ENCODE data around the gene SLFN13. TPM values are rescaled to one million over a fixed set of nuclear protein-coding genes. Genes with fewer than 3 reads are reported as not detected.

The SLFN13 gene
- total RNA-seq (25.5 TPM), polyA plus RNA-seq (1 to 10 TPM; 4.9 to 6.2 (median 5.1) TPM)

DNA sequence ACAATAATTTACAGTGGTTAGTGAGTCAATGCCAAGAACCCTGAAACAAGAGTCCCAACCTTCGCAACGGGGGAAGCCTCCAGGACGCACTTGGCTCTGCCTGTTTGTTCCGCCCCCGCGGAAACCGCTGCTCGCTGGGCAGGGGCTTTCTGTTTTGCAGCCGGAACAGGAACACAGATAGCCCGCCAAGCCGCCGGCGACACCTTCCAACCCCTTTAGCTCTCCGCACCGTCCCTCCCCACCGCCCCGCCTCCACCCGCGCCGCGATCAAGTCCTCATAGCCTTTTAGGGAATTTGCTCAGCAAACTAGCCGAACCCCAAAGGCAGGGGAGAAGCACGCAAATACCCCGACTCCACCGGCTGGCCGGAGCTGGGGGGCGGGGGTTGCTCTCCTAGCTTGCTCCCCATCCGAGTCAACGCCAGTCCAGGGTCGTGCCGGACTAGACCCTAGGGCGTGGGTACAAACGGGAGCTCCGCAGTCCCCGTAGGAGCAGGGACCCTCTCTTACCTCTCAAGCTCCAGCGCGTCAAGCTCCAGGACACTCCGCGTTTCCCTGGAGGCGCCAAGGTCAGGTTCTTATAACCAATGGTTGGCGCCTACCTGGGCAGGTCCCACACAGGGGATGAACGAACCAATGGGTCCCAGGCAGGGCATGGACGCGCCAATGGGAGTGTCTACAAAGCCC, at the start of gene SLFN13:
TSS of gene SLFN13 (minus strand) at position 553 of the 685 bp plus-strand sequence. CDS start 3,086 bp downstream, outside the sequence.
- Mint-ChIP-seq H3K4me3 (peak within 1 kb of the TSS; percentile 90 to 97 (median 92)), H3K36me3 (peaks cover 17% of the 10 kb centered on the region)
- H3K4me3 ChIP-seq (ENCODE audit: low read depth, low read length), result peak within 1 kb of the TSS; percentile 82

GRCh38 chr17:35496451-35497290, 48.1 kb upstream of the SLFN13 start:
- H3K9me3 Mint-ChIP-seq, result peaks cover 0 to 4% (median 0%) of the 10 kb centered on the region in 7 donors
- H3K4me1 ChIP-seq (ENCODE audit: control insufficient read depth, insufficient read depth, low read length, poor library complexity, severe bottlenecking), result peaks cover 3% of the 10 kb centered on the region
- peak overlapping the region in 2 of 3 donors; percentile 73 to 80 for H3K27ac Mint-ChIP-seq
- peaks cover 37% of the 10 kb centered on the region for H3K36me3 Mint-ChIP-seq
- no peaks in the 10 kb centered on the region for H3K9me3 ChIP-seq (ENCODE audit: control insufficient read depth in 2 of 2, low read length in 2 of 2)
- ATAC-seq (ENCODE audit: low read depth in 2 of 2), result no peak
- peaks cover 28 to 75% (median 43%) of the 10 kb centered on the region in 4 donors for H3K4me1 Mint-ChIP-seq
- no peak overlapping the region for H3K27ac ChIP-seq (ENCODE audit: insufficient read depth, low read length, poor library complexity, severe bottlenecking)
- no peak for DNase-seq
- peaks cover 47% of the 10 kb centered on the region for H3K36me3 ChIP-seq (ENCODE audit: control insufficient read depth, insufficient read depth, low read length)
- H3K27me3 Mint-ChIP-seq, result no peaks in the 10 kb centered on the region
- no peaks in the 10 kb centered on the region for H3K27me3 ChIP-seq (ENCODE audit: control insufficient read depth, insufficient read depth, low read length)
- H3K4me3 Mint-ChIP-seq, result peak overlapping the region in 2 of 4 donors; percentile 22 to 44
- H3K4me3 ChIP-seq (ENCODE audit: low read depth, low read length), result no peak overlapping the region

More for the DNA sequence above, at the start of gene SLFN13:
- no peaks in the 10 kb centered on the region for H3K9me3 ChIP-seq (ENCODE audit: control insufficient read depth in 2 of 2, low read length in 2 of 2)
- Mint-ChIP-seq H3K27ac (peak within 1 kb of the TSS; percentile 89 to 94 (median 91)), H3K27me3 (no peaks in the 10 kb centered on the region), H3K9me3 (peaks cover 0 to 1% (median 0%) of the 10 kb centered on the region in 7 donors), H3K4me1 (peaks cover 5 to 19% (median 16%) of the 10 kb centered on the region in 4 donors)
- H3K4me1 ChIP-seq (ENCODE audit: control insufficient read depth, insufficient read depth, low read length, poor library complexity, severe bottlenecking), result peaks cover 17% of the 10 kb centered on the region
- H3K36me3 ChIP-seq (ENCODE audit: control insufficient read depth, insufficient read depth, low read length), result no peaks in the 10 kb centered on the region
- ATAC-seq (ENCODE audit: low read depth in 2 of 2) (peak; percentile 86 to 88), DNase-seq (peak; percentile 67 to 88 (median 73))
- no peaks in the 10 kb centered on the region for H3K27me3 ChIP-seq (ENCODE audit: control insufficient read depth, insufficient read depth, low read length)
- H3K27ac ChIP-seq (ENCODE audit: insufficient read depth, low read length, poor library complexity, severe bottlenecking), result peak within 1 kb of the TSS; percentile 71

GRCh38 chr17:35493040-35493439, 44.5 kb upstream of the SLFN13 start:
- Mint-ChIP-seq H3K4me1 (peaks cover 23 to 68% (median 41%) of the 10 kb centered on the region in 4 donors), H3K9me3 (peaks cover 0 to 7% (median 2%) of the 10 kb centered on the region in 7 donors), H3K36me3 (peaks cover 29% of the 10 kb centered on the region), H3K4me3 (no peak overlapping the region), H3K27ac (peak overlapping the region; percentile 71 to 73 (median 73)), H3K27me3 (no peaks in the 10 kb centered on the region)
- no peak overlapping the region for H3K4me3 ChIP-seq (ENCODE audit: low read depth, low read length)
- peak overlapping the region; percentile 14 for H3K27ac ChIP-seq (ENCODE audit: insufficient read depth, low read length, poor library complexity, severe bottlenecking)
- no peak for DNase-seq
- peaks cover 40% of the 10 kb centered on the region for H3K36me3 ChIP-seq (ENCODE audit: control insufficient read depth, insufficient read depth, low read length)
- peaks cover 9% of the 10 kb centered on the region for H3K4me1 ChIP-seq (ENCODE audit: control insufficient read depth, insufficient read depth, low read length, poor library complexity, severe bottlenecking)
- peaks cover 0 to 6% of the 10 kb centered on the region in 2 experiments for H3K9me3 ChIP-seq (ENCODE audit: control insufficient read depth in 2 of 2, low read length in 2 of 2)
- no peaks in the 10 kb centered on the region for H3K27me3 ChIP-seq (ENCODE audit: control insufficient read depth, insufficient read depth, low read length)
- ATAC-seq (ENCODE audit: low read depth in 2 of 2), result no peak

GRCh38 chr17:35491417-35491816, 42.9 kb upstream of the SLFN13 start:
- ATAC-seq (ENCODE audit: low read depth in 2 of 2), result no peak
- Mint-ChIP-seq H3K36me3 (peaks cover 25% of the 10 kb centered on the region), H3K4me3 (peak overlapping the region in 1 of 4 donors; percentile 98), H3K9me3 (peaks cover 0 to 11% (median 2%) of the 10 kb centered on the region in 7 donors), H3K4me1 (peaks cover 25 to 69% (median 49%) of the 10 kb centered on the region in 4 donors), H3K27me3 (no peaks in the 10 kb centered on the region), H3K27ac (peak overlapping the region; percentile 73 to 76 (median 74))
- no peak overlapping the region for H3K27ac ChIP-seq (ENCODE audit: insufficient read depth, low read length, poor library complexity, severe bottlenecking)
- peaks cover 0 to 6% of the 10 kb centered on the region in 2 experiments for H3K9me3 ChIP-seq (ENCODE audit: control insufficient read depth in 2 of 2, low read length in 2 of 2)
- H3K4me1 ChIP-seq (ENCODE audit: control insufficient read depth, insufficient read depth, low read length, poor library complexity, severe bottlenecking), result peaks cover 21% of the 10 kb centered on the region
- no peaks in the 10 kb centered on the region for H3K27me3 ChIP-seq (ENCODE audit: control insufficient read depth, insufficient read depth, low read length)
- H3K4me3 ChIP-seq (ENCODE audit: low read depth, low read length), result no peak overlapping the region
- DNase-seq, result no peak
- peaks cover 28% of the 10 kb centered on the region for H3K36me3 ChIP-seq (ENCODE audit: control insufficient read depth, insufficient read depth, low read length)

DNA sequence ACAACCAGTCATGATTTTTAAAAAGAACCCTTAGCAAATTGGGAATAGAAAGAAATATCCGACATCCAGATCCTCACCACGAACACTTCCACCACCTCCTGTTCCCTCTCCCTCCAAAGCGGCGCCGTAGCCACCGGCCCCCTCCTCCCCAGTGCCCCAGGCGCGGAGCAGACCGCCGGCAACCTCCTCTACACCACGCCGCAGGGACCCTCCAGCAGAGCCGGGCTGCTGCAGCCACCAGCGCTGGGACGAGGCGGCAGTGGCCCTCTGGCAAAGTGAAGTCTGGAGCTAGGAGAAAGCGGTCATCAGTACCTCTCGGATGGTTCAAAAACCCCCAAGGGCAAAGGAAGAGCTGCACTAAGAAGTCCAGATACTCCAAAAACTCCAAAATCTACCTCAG, 41.4 kb upstream of the SLFN13 start:
- H3K27me3 Mint-ChIP-seq, result no peaks in the 10 kb centered on the region
- DNase-seq (no peak), ATAC-seq (ENCODE audit: low read depth in 2 of 2) (no peak)
- H3K4me1 ChIP-seq (ENCODE audit: control insufficient read depth, insufficient read depth, low read length, poor library complexity, severe bottlenecking), result peaks cover 25% of the 10 kb centered on the region
- peaks cover 34% of the 10 kb centered on the region for H3K36me3 ChIP-seq (ENCODE audit: control insufficient read depth, insufficient read depth, low read length)
- H3K27ac Mint-ChIP-seq, result peak overlapping the region in 2 of 3 donors; percentile 43 to 60
- peaks cover 32 to 75% (median 59%) of the 10 kb centered on the region in 4 donors for H3K4me1 Mint-ChIP-seq
- H3K4me3 ChIP-seq (ENCODE audit: low read depth, low read length), result no peak overlapping the region
- H3K36me3 Mint-ChIP-seq, result peaks cover 38% of the 10 kb centered on the region
- H3K27ac ChIP-seq (ENCODE audit: insufficient read depth, low read length, poor library complexity, severe bottlenecking), result no peak overlapping the region
- H3K4me3 Mint-ChIP-seq, result peak overlapping the region in 3 of 4 donors; percentile 16 to 98 (median 27)
- peaks cover 0 to 6% of the 10 kb centered on the region in 2 experiments for H3K9me3 ChIP-seq (ENCODE audit: control insufficient read depth in 2 of 2, low read length in 2 of 2)
- H3K9me3 Mint-ChIP-seq, result peaks cover 0 to 12% (median 2%) of the 10 kb centered on the region in 7 donors
- H3K27me3 ChIP-seq (ENCODE audit: control insufficient read depth, insufficient read depth, low read length), result no peaks in the 10 kb centered on the region

- Histone ChIP-seq H3K9me3 (ENCODE audit: control insufficient read depth in 2 of 2, low read length in 2 of 2) (peaks cover 0 to 6% of the 10 kb centered on the region in 2 experiments), H3K4me3 (ENCODE audit: low read depth, low read length) (no peak overlapping the region), H3K36me3 (ENCODE audit: control insufficient read depth, insufficient read depth, low read length) (peaks cover 41% of the 10 kb centered on the region), H3K27me3 (ENCODE audit: control insufficient read depth, insufficient read depth, low read length) (no peaks in the 10 kb centered on the region), H3K27ac (ENCODE audit: insufficient read depth, low read length, poor library complexity, severe bottlenecking) (no peak overlapping the region), H3K4me1 (ENCODE audit: control insufficient read depth, insufficient read depth, low read length, poor library complexity, severe bottlenecking) (peaks cover 25% of the 10 kb centered on the region)
- Mint-ChIP-seq H3K4me3 (peak overlapping the region; percentile 89 to 99 (median 98)), H3K27ac (peak overlapping the region in 1 of 3 donors; percentile 96), H3K27me3 (no peaks in the 10 kb centered on the region), H3K9me3 (peaks cover 0 to 12% (median 2%) of the 10 kb centered on the region in 7 donors), H3K36me3 (peaks cover 46% of the 10 kb centered on the region), H3K4me1 (peaks cover 36 to 79% (median 62%) of the 10 kb centered on the region in 4 donors)
- no peak for ATAC-seq (ENCODE audit: low read depth in 2 of 2)
- no peak for DNase-seq
These were observed 40.4 kb upstream of the SLFN13 start for GRCh38 chr17:35488991-35489390.

GRCh38 chr17:35486920-35487732, 38.6 kb upstream of the SLFN13 start:
- Histone ChIP-seq H3K27me3 (ENCODE audit: control insufficient read depth, insufficient read depth, low read length) (no peaks in the 10 kb centered on the region), H3K27ac (ENCODE audit: insufficient read depth, low read length, poor library complexity, severe bottlenecking) (peak overlapping the region; percentile 83), H3K36me3 (ENCODE audit: control insufficient read depth, insufficient read depth, low read length) (peaks cover 50% of the 10 kb centered on the region), H3K9me3 (ENCODE audit: control insufficient read depth in 2 of 2, low read length in 2 of 2) (peaks cover 0 to 6% of the 10 kb centered on the region in 2 experiments), H3K4me1 (ENCODE audit: control insufficient read depth, insufficient read depth, low read length, poor library complexity, severe bottlenecking) (peaks cover 22% of the 10 kb centered on the region), H3K4me3 (ENCODE audit: low read depth, low read length) (peak overlapping the region; percentile 94)
- H3K9me3 Mint-ChIP-seq, result peaks cover 0 to 12% (median 2%) of the 10 kb centered on the region in 7 donors
- ATAC-seq (ENCODE audit: low read depth in 2 of 2) (peak; percentile 70 to 82), DNase-seq (peak; percentile 54 to 83 (median 65))
- H3K4me3 Mint-ChIP-seq, result peak overlapping the region; percentile 89 to 99 (median 98)
- peaks cover 51% of the 10 kb centered on the region for H3K36me3 Mint-ChIP-seq
- H3K4me1 Mint-ChIP-seq, result peaks cover 34 to 85% (median 53%) of the 10 kb centered on the region in 4 donors
- peak overlapping the region; percentile 96 to 97 (median 96) for H3K27ac Mint-ChIP-seq
- no peaks in the 10 kb centered on the region for H3K27me3 Mint-ChIP-seq

Data from CD4-positive, CD25-positive, alpha-beta regulatory T cell (primary cell).